OCI-LY1 (cell line): ENCODE results near the gene FBLN2.

Experiments
- H2AFZ ChIP-seq: fragments of 200-600 bp; sonication (generic), shearing (Covaris generic); 2 replicates; pipeline ENCODE4 v1.6.0; 2014; ENCODE audit warnings: antibody characterized with exemption, mild to moderate bottlenecking, low read length
- H3F3A ChIP-seq: fragments of 200-600 bp; sonication (generic), shearing (Covaris generic); 2 replicates; pipeline ENCODE4 v1.6.0; 2014; ENCODE audit warnings: mild to moderate bottlenecking, antibody characterized with exemption, low read length, moderate library complexity; ENCODE audit not compliant: insufficient read depth
- H3K27ac ChIP-seq: fragments of 200-600 bp; sonication (generic); 2 replicates; pipeline ENCODE4 v1.5.1; 2014; ENCODE audit warnings: low read length, mixed run types, mild to moderate bottlenecking, low read depth; ENCODE audit not compliant: poor library complexity, severe bottlenecking
- H3K27me3 ChIP-seq: fragments of 200-600 bp; sonication (generic); 2 replicates; pipeline ENCODE4 v1.6.0; 2014; ENCODE audit warnings: antibody characterized with exemption, mild to moderate bottlenecking, low read length, moderate library complexity; ENCODE audit not compliant: insufficient read depth
- H3K36me3 ChIP-seq: fragments of 200-600 bp; sonication (generic); 2 replicates; pipeline ENCODE4 v1.6.1; 2014; ENCODE audit warnings: mild to moderate bottlenecking, antibody characterized with exemption, low read length, moderate library complexity, mixed read lengths; ENCODE audit not compliant: insufficient read depth
- H3K4me1 ChIP-seq: fragments of 200-600 bp; sonication (generic); 2 replicates; pipeline ENCODE4 v1.5.1; 2014; ENCODE audit warnings: mild to moderate bottlenecking, low read length, moderate library complexity; ENCODE audit not compliant: insufficient read depth, severe bottlenecking
- H3K4me2 ChIP-seq: fragments of 200-600 bp; sonication (generic), shearing (Covaris generic); 2 replicates; pipeline ENCODE4 v1.6.1; 2014; ENCODE audit warnings: low read length
- H3K4me3 ChIP-seq: fragments of 200-600 bp; sonication (generic); 2 replicates; pipeline ENCODE4 v1.5.1; 2014; ENCODE audit warnings: low read length, low read depth, mild to moderate bottlenecking, mixed read lengths; ENCODE audit not compliant: poor library complexity, severe bottlenecking
- H3K79me2 ChIP-seq: fragments of 200-600 bp; shearing (Covaris generic); 2 replicates; pipeline ENCODE4 v1.6.1; 2016; ENCODE audit warnings: mixed run types, low read length, mixed read lengths; ENCODE audit not compliant: insufficient read depth
- H3K9ac ChIP-seq: fragments of 200-600 bp; sonication (generic), shearing (Covaris generic); 2 replicates; pipeline ENCODE4 v1.6.1; 2014; ENCODE audit warnings: mild to moderate bottlenecking, low read length, mixed read lengths
- H3K9me2 ChIP-seq: fragments of 200-600 bp; sonication (generic), shearing (Covaris generic); 2 replicates; pipeline ENCODE4 v1.6.1; 2014; ENCODE audit warnings: low read depth, mild to moderate bottlenecking, low read length, mixed read lengths
- H3K9me3 ChIP-seq: fragments of 200-600 bp; shearing (Covaris generic); 2 replicates; pipeline ENCODE4 v1.6.1; 2014; ENCODE audit warnings: low read length, mixed read lengths
- H4K20me1 ChIP-seq: fragments of 200-600 bp; sonication (generic), shearing (Covaris generic); 2 replicates; pipeline ENCODE4 v1.6.0; 2016; ENCODE audit warnings: mild to moderate bottlenecking, low read length; ENCODE audit not compliant: insufficient read depth
- CTCF ChIP-seq: fragments of 200-600 bp; sonication (generic), shearing (Covaris generic); IDR thresholded peaks from 2 replicates; pipeline ENCODE4 v1.5.1; 2017; ENCODE audit warnings: mild to moderate bottlenecking, antibody characterized with exemption, low read length, moderate library complexity, mixed read lengths
- EZH2 ChIP-seq: fragments of 200-600 bp; sonication (generic), shearing (Covaris generic); IDR thresholded peaks from 2 replicates; pipeline ENCODE4 v1.8.0; 2017; ENCODE audit warnings: borderline replicate concordance, mixed run types, mild to moderate bottlenecking, antibody characterized with exemption, low read length, moderate library complexity, mixed read lengths

Gene FBLN2

DNA sequence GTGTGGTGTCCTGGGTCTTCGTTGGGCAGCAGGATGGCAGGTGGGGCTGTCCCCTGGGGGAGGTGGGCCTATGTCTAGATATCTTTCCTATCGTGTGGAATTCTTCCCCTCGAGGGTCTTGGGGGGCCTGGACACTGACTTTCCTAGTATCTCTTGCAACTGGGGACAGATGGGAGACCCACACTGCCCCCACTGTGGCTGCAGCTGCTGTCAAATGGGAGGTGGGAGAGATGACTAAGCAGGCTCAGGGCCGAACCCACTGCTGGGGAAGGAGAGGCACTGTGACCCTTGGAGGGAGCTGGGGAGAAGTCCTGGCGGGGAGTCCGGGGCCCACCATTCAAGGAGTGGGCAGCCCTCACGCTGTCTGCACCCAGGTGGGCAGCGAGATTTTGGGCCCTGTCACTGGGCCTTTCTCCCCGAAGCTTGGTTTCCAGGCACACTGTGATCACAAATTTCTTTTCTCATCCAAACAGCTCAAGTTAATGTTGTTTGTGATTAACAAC lies 2.9 kb upstream of the FBLN2 start:
- no peak overlapping the region for H2AFZ ChIP-seq
- TF ChIP-seq EZH2 (no peak), CTCF (no peak)
- H3K4me1 ChIP-seq, result no peaks in the 10 kb centered on the region

DNA sequence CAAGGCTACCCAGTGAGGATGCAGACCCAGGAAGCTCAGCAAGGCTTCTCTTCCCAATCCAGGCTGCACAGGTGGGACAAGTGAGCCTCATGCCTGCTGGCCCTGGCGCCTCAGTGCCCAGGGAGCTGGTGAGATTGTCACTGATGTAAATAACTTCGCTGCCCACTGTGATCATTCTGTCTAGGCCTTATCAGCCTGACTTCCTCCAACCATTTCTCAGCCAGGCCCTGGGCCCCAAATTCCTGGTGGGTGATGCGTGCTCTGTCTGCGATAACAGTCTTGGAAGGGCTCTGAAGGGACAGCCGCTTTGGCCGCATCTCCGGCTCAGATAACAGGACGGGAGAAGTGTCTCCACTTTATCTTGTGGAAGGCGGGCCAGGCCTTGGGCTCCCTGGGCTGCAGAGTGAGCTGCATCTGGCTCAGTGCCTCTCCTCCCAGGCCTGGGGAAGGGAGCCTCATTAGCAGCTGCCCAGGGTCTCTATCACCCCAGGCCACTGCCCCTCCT lies 2.2 kb upstream of the FBLN2 start:
- Histone ChIP-seq H3K36me3 (no peaks in the 10 kb centered on the region), H3K27ac (no peak overlapping the region), H4K20me1 (no peaks in the 10 kb centered on the region), H3K4me1 (no peaks in the 10 kb centered on the region), H3K9me2 (no peaks in the 10 kb centered on the region), H3F3A (no peaks in the 10 kb centered on the region), H2AFZ (no peak overlapping the region), H3K27me3 (0 out of 2 replicates have a peak, but pooled peaks cover 4% of the 10 kb centered on the region), H3K4me3 (no peak overlapping the region), H3K79me2 (no peaks in the 10 kb centered on the region), H3K9ac (no peak overlapping the region), H3K4me2 (no peak overlapping the region), H3K9me3 (no peaks in the 10 kb centered on the region)
- no peak for TF ChIP-seq CTCF

More for the DNA sequence above, 2.9 kb upstream of the FBLN2 start:
- Histone ChIP-seq H4K20me1 (no peaks in the 10 kb centered on the region), H3K79me2 (no peaks in the 10 kb centered on the region), H3K9ac (no peak overlapping the region), H3K4me2 (no peak overlapping the region), H3K27ac (no peak overlapping the region), H3K4me3 (no peak overlapping the region), H3K9me3 (no peaks in the 10 kb centered on the region), H3F3A (no peaks in the 10 kb centered on the region), H3K9me2 (no peaks in the 10 kb centered on the region), H3K36me3 (no peaks in the 10 kb centered on the region), H3K27me3 (0 out of 2 replicates have a peak, but pooled peaks cover 4% of the 10 kb centered on the region)

DNA sequence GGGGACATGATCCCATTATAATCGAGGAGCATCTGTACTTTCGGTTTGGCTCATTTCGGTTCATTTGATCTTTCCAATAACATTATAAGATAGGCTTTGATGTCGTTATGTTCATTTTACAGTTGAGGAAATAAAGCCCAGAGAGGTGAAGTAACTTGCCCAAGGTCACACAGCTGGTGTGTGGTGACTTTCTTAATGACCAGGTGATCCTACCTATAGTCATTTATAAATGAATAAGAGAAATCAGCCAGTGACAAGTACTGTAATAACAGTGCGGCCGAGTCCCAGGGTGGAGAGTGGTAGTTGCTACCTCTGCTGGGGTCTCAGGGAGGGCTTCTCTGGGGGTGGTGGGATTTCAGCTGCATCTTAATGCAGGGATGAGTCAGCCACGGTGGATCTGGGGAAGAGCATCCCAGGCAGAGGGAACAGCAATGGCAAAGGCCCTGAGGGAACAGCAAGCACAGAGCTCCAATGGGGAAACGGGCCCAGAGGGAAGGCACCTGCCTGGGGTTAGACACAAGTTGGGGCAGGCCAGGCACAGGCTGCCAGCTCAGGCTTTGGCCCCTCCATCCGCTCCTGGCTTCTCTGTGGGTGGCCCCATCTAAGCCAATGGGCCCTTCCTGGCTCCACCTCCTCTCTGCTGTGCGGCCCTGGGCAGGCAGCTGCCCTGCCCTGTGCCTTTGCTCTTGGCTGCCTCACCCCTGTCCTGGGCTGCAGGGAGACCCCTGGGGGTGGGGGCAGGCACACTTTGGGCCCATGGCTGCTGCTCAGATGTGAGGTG lies 1.1 kb upstream of the FBLN2 start:
- no peaks in the 10 kb centered on the region for H3K36me3 ChIP-seq
- no peak overlapping the region for H3K27ac ChIP-seq
- H3K9me3 ChIP-seq, result no peaks in the 10 kb centered on the region
- no peaks in the 10 kb centered on the region for H3K9me2 ChIP-seq
- H3K9ac ChIP-seq, result no peak overlapping the region
- H3K4me1 ChIP-seq, result no peaks in the 10 kb centered on the region
- H3F3A ChIP-seq, result no peaks in the 10 kb centered on the region
- H3K79me2 ChIP-seq, result no peaks in the 10 kb centered on the region
- H3K4me2 ChIP-seq, result no peak overlapping the region
- H3K27me3 ChIP-seq, result 0 out of 2 replicates have a peak, but pooled peaks cover 4% of the 10 kb centered on the region
- no peak overlapping the region for H3K4me3 ChIP-seq
- TF ChIP-seq EZH2 (no peak), CTCF (no peak)
- H2AFZ ChIP-seq, result no peak overlapping the region
- no peaks in the 10 kb centered on the region for H4K20me1 ChIP-seq
